Nephron (organoid): Measurements from ENCODE around the gene SELENOH.

Experiments used
- H3K27ac Mint-ChIP-seq, 3 experiments: 2 replicates each; pipeline ENCODE4 v1.8.0; 2020; ENCODE audit warnings: mixed read lengths in 3 of 3, mild to moderate bottlenecking in 2 of 3, moderate library complexity in 1 of 3
- H3K27me3 Mint-ChIP-seq: 2 replicates; pipeline ENCODE4 v1.8.0; 2021; ENCODE audit warnings: low read depth, mild to moderate bottlenecking, moderate library complexity, mixed read lengths
- H3K36me3 Mint-ChIP-seq: 2 replicates; pipeline ENCODE4 v1.8.0; 2020; ENCODE audit warnings: low read depth, mixed read lengths
- H3K4me1 Mint-ChIP-seq: 2 replicates; pipeline ENCODE4 v1.8.0; 2020; ENCODE audit warnings: mixed read lengths
- H3K4me3 Mint-ChIP-seq, 3 experiments: 2 replicates each; pipeline ENCODE4 v1.8.0; 2020; ENCODE audit warnings: mild to moderate bottlenecking in 3 of 3, mixed read lengths in 3 of 3, moderate library complexity in 2 of 3
- H3K9me3 Mint-ChIP-seq: 2 replicates; pipeline ENCODE4 v1.8.0; 2020; ENCODE audit warnings: mixed read lengths
- CTCF ChIP-seq, 3 experiments: fragments of 200-600 bp; sonication (generic); IDR thresholded peaks; one replicate each; pipeline ENCODE4 v1.5.0; 2021; ENCODE audit warnings: antibody characterized with exemption in 3 of 3; ENCODE audit not compliant: unreplicated experiment in 3 of 3

The SELENOH gene

GRCh38 chr11:57779276-57779675 lies 38.0 kb downstream of the SELENOH start:
- H3K4me3 Mint-ChIP-seq: peak overlapping the region; percentile 45 to 74 (median 69)
- no peaks in the 10 kb centered on the region for H3K9me3 Mint-ChIP-seq
- H3K36me3 Mint-ChIP-seq: peaks cover 15% of the 10 kb centered on the region
- no peak for TF ChIP-seq CTCF (IDR thresholded peaks at IDR 0.05; ENCODE audit: unreplicated experiment in 3 of 3)
- no peaks in the 10 kb centered on the region for H3K27me3 Mint-ChIP-seq
- peak overlapping the region; percentile 98 to 99 (median 98) for H3K27ac Mint-ChIP-seq
- H3K4me1 Mint-ChIP-seq: peaks cover 77% of the 10 kb centered on the region

DNA sequence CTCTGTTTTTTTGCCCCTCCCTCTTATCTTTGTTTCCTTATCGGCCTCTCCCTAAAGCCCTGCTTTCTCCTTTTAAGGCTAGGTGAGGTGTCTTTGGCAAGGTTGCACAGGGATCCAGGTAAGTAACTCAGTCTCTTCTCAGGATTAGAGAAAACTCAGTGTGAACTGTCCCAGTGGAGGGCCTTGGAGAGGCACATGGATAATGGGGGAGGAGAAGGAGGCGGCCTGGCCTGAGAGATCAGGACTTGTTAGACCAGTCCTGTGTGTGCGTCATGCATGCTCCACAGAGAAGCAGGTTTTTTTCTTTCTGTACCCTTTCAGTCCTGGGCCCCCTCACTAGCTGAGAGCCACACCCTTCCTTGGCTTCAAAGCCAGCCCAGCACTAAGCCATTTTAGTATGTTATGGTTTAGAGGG lies 40.2 kb downstream of the SELENOH start:
- H3K27ac Mint-ChIP-seq: peak overlapping the region; percentile 98 to 99 (median 98)
- H3K36me3 Mint-ChIP-seq: peaks cover 15% of the 10 kb centered on the region
- H3K9me3 Mint-ChIP-seq: no peaks in the 10 kb centered on the region
- no peak for TF ChIP-seq CTCF (IDR thresholded peaks at IDR 0.05; ENCODE audit: unreplicated experiment in 3 of 3)
- no peaks in the 10 kb centered on the region for H3K27me3 Mint-ChIP-seq
- H3K4me3 Mint-ChIP-seq: peak overlapping the region; percentile 31 to 49 (median 36)
- H3K4me1 Mint-ChIP-seq: peaks cover 69% of the 10 kb centered on the region

- Mint-ChIP-seq H3K36me3 (peaks cover 23% of the 10 kb centered on the region), H3K27ac (peak overlapping the region; percentile 31 to 66 (median 39)), H3K4me1 (peaks cover 58% of the 10 kb centered on the region), H3K27me3 (no peaks in the 10 kb centered on the region), H3K4me3 (no peak overlapping the region), H3K9me3 (no peaks in the 10 kb centered on the region)
- TF ChIP-seq CTCF (IDR thresholded peaks at IDR 0.05; ENCODE audit: unreplicated experiment in 3 of 3): no peak
Observed at GRCh38 chr11:57785072-57785471, 43.8 kb downstream of the SELENOH start.

DNA sequence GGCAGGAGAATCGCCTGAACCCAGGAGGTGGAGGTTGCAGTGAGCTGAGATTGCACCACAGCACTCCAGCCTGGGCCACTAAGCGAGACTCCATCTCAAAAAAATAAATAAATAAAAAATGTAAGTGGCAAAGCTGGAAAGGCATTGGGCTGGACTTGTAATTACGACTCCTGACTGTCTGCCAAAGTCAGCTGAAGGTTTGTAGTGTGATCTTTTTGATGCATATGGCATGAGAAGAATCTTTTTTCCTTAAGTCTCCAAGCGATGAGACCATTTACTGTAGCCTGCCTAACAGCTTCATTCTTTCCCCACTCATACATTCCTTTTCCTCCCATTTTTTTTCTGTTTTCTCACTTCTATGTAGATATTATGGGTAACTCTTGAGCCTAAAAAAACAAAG lies 45.1 kb downstream of the SELENOH start:
- Mint-ChIP-seq H3K9me3 (no peaks in the 10 kb centered on the region), H3K27me3 (no peaks in the 10 kb centered on the region), H3K36me3 (peaks cover 29% of the 10 kb centered on the region), H3K4me1 (peaks cover 45% of the 10 kb centered on the region), H3K27ac (peak overlapping the region in 2 of 3 experiments; percentile 12 to 54), H3K4me3 (no peak overlapping the region)
- TF ChIP-seq CTCF (IDR thresholded peaks at IDR 0.05; ENCODE audit: unreplicated experiment in 3 of 3): no peak

DNA sequence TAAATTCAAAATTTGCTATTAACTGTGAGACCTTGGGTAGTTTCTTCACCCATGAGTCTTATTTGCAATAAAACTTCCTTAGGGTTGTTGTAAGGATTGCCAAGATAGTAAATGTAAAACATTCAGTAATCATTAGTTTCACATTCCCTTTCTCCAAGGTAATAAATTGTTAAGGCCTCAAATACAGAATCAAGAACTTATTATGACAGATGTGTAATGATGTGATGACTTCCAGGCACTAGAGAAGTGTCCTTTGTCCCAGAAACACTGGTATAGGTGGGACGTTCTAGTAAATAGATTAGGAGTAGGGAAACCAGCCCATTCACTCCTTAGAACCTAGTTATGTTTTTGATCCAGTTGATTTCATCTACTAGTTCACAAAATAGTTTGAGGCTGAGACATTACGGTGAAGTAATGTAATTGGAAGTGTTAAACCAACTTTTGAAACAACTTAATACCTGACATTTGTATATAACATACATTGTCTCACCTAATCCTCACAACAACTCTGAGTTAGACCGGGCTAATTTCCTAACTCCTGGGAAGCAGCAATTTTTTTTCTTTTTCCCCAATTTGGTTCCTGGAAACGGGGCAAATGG lies 45.8 kb downstream of the SELENOH start:
- no peaks in the 10 kb centered on the region for H3K27me3 Mint-ChIP-seq
- no peak for TF ChIP-seq CTCF (IDR thresholded peaks at IDR 0.05; ENCODE audit: unreplicated experiment in 3 of 3)
- peaks cover 31% of the 10 kb centered on the region for H3K36me3 Mint-ChIP-seq
- peaks cover 38% of the 10 kb centered on the region for H3K4me1 Mint-ChIP-seq
- no peaks in the 10 kb centered on the region for H3K9me3 Mint-ChIP-seq
- H3K27ac Mint-ChIP-seq: peak overlapping the region; percentile 12 to 54 (median 34)
- no peak overlapping the region for H3K4me3 Mint-ChIP-seq
